Daoy (cell line): ENCODE measurements around the gene CACNA1A. TPM values are rescaled to one million over a fixed set of nuclear protein-coding genes. Genes with fewer than 3 reads are reported as not detected.
"Not testable (repeated sequence)": the region's sequence is repeated elsewhere in the genome, so short reads cannot be mapped to it uniquely, and the experiment has no call there.

Experiments
- DNase-seq: peaks from one replicate; pipeline ENCODE4 v3.0.0-alpha.2; 2015; ENCODE audit warnings: low read depth
- total RNA-seq: library from RNA; depleted of rRNA; stranded (reverse); fragments of >200 nt; shearing (Covaris generic); gene quantifications from 2 replicates; pipeline ENCODE4 v1.2.3, GENCODE V29; 2014

Gene CACNA1A
- total RNA-seq, 1 experiment from 2014 or later, result 5.0 TPM

GRCh38 chr19:13207237-13207845 is 298.9 kb downstream of the CACNA1A start:
- DNase-seq, result no peak

GRCh38 chr19:13206587-13206986 is 299.7 kb downstream of the CACNA1A start:
- DNase-seq, result no peak

- not testable (repeated sequence) for DNase-seq
These were observed 304.2 kb downstream of the CACNA1A start for GRCh38 chr19:13202112-13202511.

- DNase-seq, result no peak
These were observed 307.6 kb downstream of the CACNA1A start for GRCh38 chr19:13198634-13199033.

- no peak for DNase-seq
These were observed 310.6 kb downstream of the CACNA1A start for GRCh38 chr19:13195678-13196077.

- no peak for DNase-seq
These were observed 315.3 kb downstream of the CACNA1A start for GRCh38 chr19:13190781-13191540.

GRCh38 chr19:13189600-13189999 is 316.7 kb downstream of the CACNA1A start:
- no peak for DNase-seq

GRCh38 chr19:13187419-13187818 is 318.9 kb downstream of the CACNA1A start:
- DNase-seq, result no peak

GRCh38 chr19:13186688-13187087 is 319.6 kb downstream of the CACNA1A start:
- DNase-seq, result not testable (repeated sequence)

GRCh38 chr19:13185763-13186657 is 320.3 kb downstream of the CACNA1A start:
- not testable (repeated sequence) for DNase-seq

GRCh38 chr19:13184926-13185325 is 321.4 kb downstream of the CACNA1A start:
- not testable (repeated sequence) for DNase-seq

GRCh38 chr19:13181747-13182388 is 324.4 kb downstream of the CACNA1A start:
- DNase-seq, result peak; percentile 71

- DNase-seq, result not testable (repeated sequence)
These were observed 328.0 kb downstream of the CACNA1A start for GRCh38 chr19:13178291-13178690.

- DNase-seq, result not testable (repeated sequence)
These were observed 328.7 kb downstream of the CACNA1A start for GRCh38 chr19:13177584-13177983.

- DNase-seq, result peak; percentile 57
These were observed 329.9 kb downstream of the CACNA1A start for GRCh38 chr19:13176345-13176744.

- no peak for DNase-seq
These were observed 333.0 kb downstream of the CACNA1A start for GRCh38 chr19:13173139-13173737.

- peak; percentile 96 for DNase-seq
These were observed 333.7 kb downstream of the CACNA1A start for GRCh38 chr19:13172346-13173138.

- no peak for DNase-seq
These were observed 335.1 kb downstream of the CACNA1A start for GRCh38 chr19:13171146-13171545.

- peak; percentile 83 for DNase-seq
These were observed 336.5 kb downstream of the CACNA1A start for GRCh38 chr19:13169769-13170168.

GRCh38 chr19:13166151-13166550 is 340.1 kb downstream of the CACNA1A start:
- not testable (repeated sequence) for DNase-seq
